ENCODE results near the gene YIF1B. TPM values are rescaled to one million over a fixed set of nuclear protein-coding genes. Genes with fewer than 3 reads are reported as not detected.

YIF1B gene
- total and polyA plus RNA-seq, 9 of the 15 experiments (the other 6 are each of a cell fraction or from before 2014, with no cell fraction given) = 8.5 to 586 (median 323) TPM

GRCh38 chr19:38290631-38291147 is 25.1 kb downstream of the YIF1B start:
- Histone ChIP-seq H3K4me2 (ENCODE audit: insufficient read depth, low read length) (no peak overlapping the region), H3K9me3 (replicated peaks; ENCODE audit: control insufficient read depth, insufficient read depth, low read depth, low read length) (no peaks in the 10 kb centered on the region), H3K36me3 (ENCODE audit: control insufficient read depth, insufficient read depth, low read length) (no peaks in the 10 kb centered on the region), H3K27me3 (ENCODE audit: control insufficient read depth in 2 of 2, insufficient read depth in 2 of 2, low read length in 2 of 2) (no peaks in the 10 kb centered on the region), H3K4me3 (no peak overlapping the region), H3K79me2 (ENCODE audit: control insufficient read depth, insufficient read depth, low read length) (no peaks in the 10 kb centered on the region), H4K20me1 (replicated peaks; ENCODE audit: control insufficient read depth, insufficient read depth, low read length) (no peaks in the 10 kb centered on the region), H2AFZ (ENCODE audit: low read depth, low read length) (no peak overlapping the region), H3K4me1 (replicated peaks in 1 of 2; ENCODE audit: control insufficient read depth in 2 of 2, insufficient read depth in 2 of 2, low read length in 2 of 2) (peaks cover 0 to 30% of the 10 kb centered on the region in 2 experiments; a peak in 2 of 5 replicates), H3K9me1 (ENCODE audit: control insufficient read depth, insufficient read depth, low read length) (no peaks in the 10 kb centered on the region), H3K9ac (ENCODE audit: insufficient read depth in 1 of 2, low read depth in 2 of 2, low read length in 2 of 2) (peak overlapping the region in 1 of 2 experiments; percentile 60; a peak in 2 of 4 replicates), H3K27ac (ENCODE audit: extremely low read depth, low read depth, low read length) (no peak overlapping the region)
- FAIRE-seq = no peak
- ATAC-seq = no peak
- no peak for TF ChIP-seq TGIF2 (CRISPR knock-in tag; IDR thresholded peaks at IDR 0.05)
- no peak for TF ChIP-seq FUS (optimal IDR thresholded peaks at IDR 0.05; ENCODE audit: low read depth, low read length)
- no peak for TF ChIP-seq ZNF143 (CRISPR knock-in tag; IDR thresholded peaks at IDR 0.05)
- no peak for TF ChIP-seq PCBP1 (IDR thresholded peaks at IDR 0.05; ENCODE audit: low read depth, low read length, poor library complexity, severe bottlenecking)
- no peak for TF ChIP-seq ARID2 (IDR thresholded peaks at IDR 0.05)
- TF ChIP-seq ZBTB40 (IDR thresholded peaks at IDR 0.05) = no peak
- no peak for TF ChIP-seq ZBTB40 (CRISPR knock-in tag; IDR thresholded peaks at IDR 0.05)
- no peak for TF ChIP-seq KAT2B (IDR thresholded peaks at IDR 0.05; ENCODE audit: low read depth, low read length)
- in situ Hi-C loops (cut with MboI) = no loop called here
- DNase-seq (ENCODE audit: extremely low read depth in 1 of 4, low spot score in 3 of 4) = no peak
- WGBS (ENCODE audit: insufficient coverage, low coverage, missing lambda C conversion rate) = 65% methylated on average over 10 of the region's 13 CpGs
- POLR2A ChIA-PET = interaction anchor here (0.6 to 1.8 kb wide), 5 partner anchors 8 to 56 kb away, joined by 3 to 6 read pairs (median 3); no protein-coding TSS in a partner anchor
- CTCF ChIA-PET (ENCODE audit: low intra/inter-chr PET ratio) = no interaction called here
- intact Hi-C loops (cut with micrococcal nuclease) = no loop called here
- BruUV-seq (replicated peaks) = no TSS peak

All from K562 (cell line).